SK-N-SH (cell line): Measurements from ENCODE around the gene TCF12. TPM values are rescaled to one million over a fixed set of nuclear protein-coding genes. Genes with fewer than 3 reads are reported as not detected.

Experiments used
- CTCF ChIA-PET: fragments of 300-600, 350-600 bp; formaldehyde crosslinking; extraction: SDS; loops from one replicate; lab custom pipeline; 2021; lab: Yijun Ruan, JAX
- POLR2A ChIA-PET: fragments of 350-600 bp; sonication (Branson Sonifier 250); formaldehyde crosslinking; extraction: SDS; loops from one replicate; lab custom pipeline; 2020; ENCODE audit warnings: antibody characterized with exemption, inconsistent platforms; lab: Yijun Ruan, JAX
- DNase-seq: peaks from one replicate; pipeline ENCODE4 v3.0.0; 2012
- H2AFZ ChIP-seq: fragments of 200-600 bp; sonication (generic); 2 replicates; pipeline ENCODE4 v1.8.1; 2016; ENCODE audit warnings: antibody characterized with exemption, mild to moderate bottlenecking, low read depth
- H3F3A ChIP-seq: fragments of 200-600 bp; sonication (generic); replicated peaks from 2 replicates; pipeline ENCODE3; 2016; ENCODE audit warnings: antibody characterized with exemption, mild to moderate bottlenecking; ENCODE audit not compliant: insufficient read depth
- H3K27ac ChIP-seq, 2 experiments: fragments of 200-500 bp in 1 of 2; fragments of 200-600 bp in 1 of 2; sonication (Bioruptor generic) in 1 of 2; sonication (generic), shearing (Covaris generic) in 1 of 2; 2 replicates each; pipeline versions ENCODE4 v1.5.1 to v1.6.1; 2014 to 2016; ENCODE audit warnings: low read depth in 2 of 2, inconsistent platforms in 1 of 2, low read length in 1 of 2, mild to moderate bottlenecking in 1 of 2, mixed read lengths in 1 of 2
- H3K27me3 ChIP-seq: fragments of 200-600 bp; sonication (generic), shearing (Covaris generic); 2 replicates; pipeline ENCODE4 v1.6.1; 2016; ENCODE audit warnings: mixed run types; ENCODE audit not compliant: insufficient read depth
- H3K36me3 ChIP-seq, 2 experiments: fragments of 200-500 bp in 1 of 2; fragments of 200-600 bp in 1 of 2; sonication (Bioruptor generic) in 1 of 2; sonication (generic) in 1 of 2; replicated peaks in 1 of 2; 2 replicates each; pipeline versions ENCODE3 to v1.5.1; 2014 to 2016; ENCODE audit warnings: low read length in 1 of 2, mild to moderate bottlenecking in 1 of 2; ENCODE audit not compliant: insufficient read depth in 2 of 2, control insufficient read depth in 1 of 2
- H3K4me1 ChIP-seq, 2 experiments: fragments of 200-500 bp in 1 of 2; fragments of 200-600 bp in 1 of 2; sonication (Bioruptor generic) in 1 of 2; sonication (generic), shearing (Covaris generic) in 1 of 2; 2 replicates each; pipeline versions ENCODE4 v1.5.1 to v1.6.1; 2014 to 2016; ENCODE audit warnings: low read depth in 1 of 2, low read length in 1 of 2, mixed run types in 1 of 2; ENCODE audit not compliant: insufficient read depth in 2 of 2, control insufficient read depth in 1 of 2
- H3K4me2 ChIP-seq: fragments of 200-600 bp; sonication (generic), shearing (Covaris generic); 2 replicates; pipeline ENCODE4 v1.6.1; 2017; ENCODE audit warnings: mixed run types
- H3K4me3 ChIP-seq, 2 experiments: fragments of 200-500 bp in 1 of 2; fragments of 200-600 bp in 1 of 2; sonication (Bioruptor generic) in 1 of 2; sonication (generic), shearing (Covaris generic) in 1 of 2; 2 replicates each; pipeline versions ENCODE4 v1.5.1 to v1.8.1; 2014 to 2016; ENCODE audit warnings: low read depth in 2 of 2, inconsistent platforms in 1 of 2, low read length in 1 of 2, mild to moderate bottlenecking in 1 of 2, mixed read lengths in 1 of 2, moderate library complexity in 1 of 2
- H3K79me2 ChIP-seq: fragments of 200-600 bp; sonication (generic); 2 replicates; pipeline ENCODE4 v1.8.1; 2017; ENCODE audit warnings: mild to moderate bottlenecking; ENCODE audit not compliant: insufficient read depth
- H3K9ac ChIP-seq: fragments of 200-600 bp; sonication (generic); 2 replicates; pipeline ENCODE4 v1.6.1; 2017; ENCODE audit warnings: mixed run types
- H3K9me2 ChIP-seq: fragments of 200-600 bp; sonication (generic); 2 replicates; pipeline ENCODE4 v1.6.1; 2017; ENCODE audit warnings: mixed run types
- H3K9me3 ChIP-seq: fragments of 200-600 bp; sonication (generic); 2 replicates; pipeline ENCODE4 v1.6.1; 2017; ENCODE audit warnings: mixed run types, mild to moderate bottlenecking, moderate library complexity
- H4K20me1 ChIP-seq: fragments of 200-600 bp; sonication (generic); 2 replicates; pipeline ENCODE4 v1.6.1; 2017; ENCODE audit warnings: mild to moderate bottlenecking, mixed run types; ENCODE audit not compliant: insufficient read depth
- CTCF ChIP-seq: fragments of 200-600 bp; sonication (generic); IDR thresholded peaks from 2 replicates; pipeline ENCODE4 v1.6.1; 2017; ENCODE audit warnings: antibody characterized with exemption, mild to moderate bottlenecking, moderate library complexity
- EP300 ChIP-seq, 2 experiments: IDR thresholded peaks; 2 replicates each; pipeline versions ENCODE4 v1.4.0 to v1.6.1; 2012; ENCODE audit warnings: borderline replicate concordance in 1 of 2, low read depth in 1 of 2, low read length in 1 of 2
- FOXJ3 ChIP-seq: sonication (generic); formaldehyde crosslinking; IDR thresholded peaks from 2 replicates; pipeline ENCODE4 v1.5.1; 2020; ENCODE audit warnings: mild to moderate bottlenecking, missing genetic modification reagents
- GATA2 ChIP-seq: sonication (generic); formaldehyde crosslinking; IDR thresholded peaks from 2 replicates; pipeline ENCODE4 v1.5.0; 2020; ENCODE audit warnings: mild to moderate bottlenecking, missing genetic modification reagents
- JUND ChIP-seq: IDR thresholded peaks from 2 replicates; pipeline ENCODE4 v1.4.0; 2012
- MAX ChIP-seq: IDR thresholded peaks from 2 replicates; pipeline ENCODE4 v1.4.0; 2012; ENCODE audit warnings: low read depth
- MXI1 ChIP-seq: IDR thresholded peaks from 2 replicates; pipeline ENCODE4 v1.6.1; 2012; ENCODE audit warnings: mild to moderate bottlenecking, low read depth, low read length, improper control_type of control experiment
- NFIC ChIP-seq: IDR thresholded peaks from 2 replicates; pipeline ENCODE4 v1.4.0; 2012; ENCODE audit warnings: borderline replicate concordance
- PBX3 ChIP-seq: IDR thresholded peaks from 2 replicates; pipeline ENCODE4; 2012
- POLR2AphosphoS5 ChIP-seq: IDR thresholded peaks from 2 replicates; pipeline ENCODE4 v1.6.1; 2012; ENCODE audit warnings: low read depth, low read length
- RAD21 ChIP-seq: IDR thresholded peaks from 2 replicates; pipeline ENCODE4 v1.6.1; 2012; ENCODE audit warnings: mild to moderate bottlenecking, low read length
- RCOR1 ChIP-seq: fragments of 150-350 bp; IDR thresholded peaks from 2 replicates; pipeline ENCODE4 v1.6.1; 2017; ENCODE audit warnings: antibody characterized with exemption, low read length
- REST ChIP-seq: IDR thresholded peaks from 2 replicates; pipeline ENCODE4 v1.6.1; 2012; ENCODE audit warnings: mild to moderate bottlenecking, low read depth, low read length, moderate library complexity
- SIN3A ChIP-seq: IDR thresholded peaks from 2 replicates; pipeline ENCODE4 v1.6.1; 2012; ENCODE audit warnings: low read depth, mild to moderate bottlenecking, low read length, moderate library complexity, borderline replicate concordance
- SMC3 ChIP-seq: IDR thresholded peaks from 2 replicates; pipeline ENCODE4 v1.6.1; 2012; ENCODE audit warnings: low read depth, low read length, improper control_type of control experiment
- TAF1 ChIP-seq: IDR thresholded peaks from 2 replicates; pipeline ENCODE4 v1.6.1; 2012; ENCODE audit warnings: low read depth, mild to moderate bottlenecking, low read length, moderate library complexity, borderline replicate concordance
- TCF12 ChIP-seq: IDR thresholded peaks from 2 replicates; pipeline ENCODE4 v1.4.0; 2012
- TEAD4 ChIP-seq: IDR thresholded peaks from 2 replicates; pipeline ENCODE4 v1.4.0; 2012; ENCODE audit warnings: mild to moderate bottlenecking, borderline replicate concordance; ENCODE audit not compliant: insufficient read depth
- YY1 ChIP-seq: IDR thresholded peaks from 2 replicates; pipeline ENCODE4 v1.4.0; 2012; ENCODE audit warnings: low read depth, mild to moderate bottlenecking
- WGBS: methylation state at CpG from one replicate; pipeline ENCODE4 v1.1.6; 2017; ENCODE audit warnings: low lambda C conversion rate; 5-methylcytosine and 5-hydroxymethylcytosine counted together
- polyA plus RNA-seq, 3 experiments: library from polyadenylated mRNA; depleted of rRNA; stranded (reverse); fragments of >200 nt; gene quantifications; 2 replicates each; pipeline ENCODE4 v1.2.3, GENCODE V29; 2012

Gene TCF12
- polyA plus RNA-seq, 1 of the 3 experiments (the other 2 are of a cell fraction), result 49.6 TPM

GRCh38 chr15:57171426-57171825, 253.0 kb downstream of the TCF12 start:
- H2AFZ ChIP-seq, result no peak overlapping the region
- no peak for TF ChIP-seq GATA2 (CRISPR knock-in tag)
- TF ChIP-seq EP300 (IDR thresholded peaks at IDR 0.05; ENCODE audit: borderline replicate concordance in 1 of 2, low read depth in 1 of 2, low read length in 1 of 2), result peak in 1 of 2 experiments; percentile 40; a peak in 1 of 4 replicates
- H3K9me3 ChIP-seq, result no peaks in the 10 kb centered on the region
- WGBS, result 83% methylated on average over 1 of the region's 1 CpG
- no peaks in the 10 kb centered on the region for H3K27me3 ChIP-seq
- peaks cover 0 to 52% of the 10 kb centered on the region in 2 experiments for H3K36me3 ChIP-seq
- DNase-seq, result peak; percentile 8
- no peak overlapping the region for H3K4me2 ChIP-seq
- ChIA-PET CTCF (interaction anchor here (1.0 to 1.2 kb wide), 2 partner anchors 13 to 36 kb away, joined by 3 to 6 read pairs; no protein-coding TSS in a partner anchor), POLR2A (no interaction called here)
- no peak overlapping the region for H3K4me3 ChIP-seq
- H3K9ac ChIP-seq, result no peak overlapping the region
- H3K27ac ChIP-seq, result peak overlapping the region in 1 of 2 experiments; percentile 56; a peak in 2 of 4 replicates
- peaks cover 0 to 12% of the 10 kb centered on the region in 2 experiments; a peak in 2 of 4 replicates for H3K4me1 ChIP-seq
- peaks cover 11% of the 10 kb centered on the region for H3F3A ChIP-seq
- peaks cover 9% of the 10 kb centered on the region for H3K79me2 ChIP-seq
- H4K20me1 ChIP-seq, result no peaks in the 10 kb centered on the region
- H3K9me2 ChIP-seq, result no peaks in the 10 kb centered on the region

GRCh38 chr15:57172925-57173324, 254.5 kb downstream of the TCF12 start:
- Histone ChIP-seq H2AFZ (no peak overlapping the region), H3K9me3 (no peaks in the 10 kb centered on the region), H3K9ac (no peak overlapping the region), H3K4me2 (no peak overlapping the region), H3K36me3 (peaks cover 0 to 51% of the 10 kb centered on the region in 2 experiments), H3K4me1 (peaks cover 0 to 12% of the 10 kb centered on the region in 2 experiments; a peak in 2 of 4 replicates), H3K27ac (no peak overlapping the region), H3K79me2 (peaks cover 17% of the 10 kb centered on the region), H3K4me3 (no peak overlapping the region), H3F3A (peaks cover 11% of the 10 kb centered on the region), H4K20me1 (no peaks in the 10 kb centered on the region), H3K9me2 (no peaks in the 10 kb centered on the region), H3K27me3 (no peaks in the 10 kb centered on the region)
- no peak for DNase-seq
- 100% methylated on average over 3 of the region's 3 CpGs for WGBS
- TF ChIP-seq TAF1 (no peak), TCF12 (no peak), NFIC (no peak), YY1 (no peak), MXI1 (no peak), POLR2AphosphoS5 (no peak), CTCF (no peak), EP300 (IDR thresholded peaks at IDR 0.05; ENCODE audit: borderline replicate concordance in 1 of 2, low read depth in 1 of 2, low read length in 1 of 2) (no peak), SMC3 (no peak), RAD21 (no peak), PBX3 (no peak), FOXJ3 (CRISPR knock-in tag) (no peak), REST (no peak), TEAD4 (no peak), JUND (no peak), MAX (no peak), SIN3A (no peak), RCOR1 (no peak)
- CTCF ChIA-PET, result interaction anchor here (0.6 kb wide), 1 partner anchor 10 kb away, joined by 3 read pairs; no protein-coding TSS in a partner anchor
- POLR2A ChIA-PET, result no interaction called here
